Natural killer cell treated with Interleukin-12 subunit alpha and Interleukin-12 subunit beta and Interleukin-15 and Interleukin-18, amount 100 ng/mL, for 72 hours (primary cell): ENCODE measurements around the gene TMEM141. TPM values are rescaled to one million over a fixed set of nuclear protein-coding genes. Genes with fewer than 3 reads are reported as not detected.
"Not testable (repeated sequence)": the region's sequence is repeated elsewhere in the genome, so short reads cannot be mapped to it uniquely, and the experiment has no call there.

Source experiments
- ATAC-seq, 2 donors: fragments of 150-1000 bp; cut with Tn5 transposase in 1 of 2; sonication (Bioruptor Pico), chemical (Tn5 transposase) in 1 of 2; 2 replicates each; pipeline ENCODE4 v1.10.0; 2021
- DNase-seq: peaks from one replicate; pipeline ENCODE4 v3.0.0; 2022; ENCODE audit warnings: low spot score
- H3K27ac Mint-ChIP-seq, 2 donors: 1 replicate in 1 of 2; 2 replicates in 1 of 2; pipeline ENCODE4 v1.8.0; 2022; ENCODE audit warnings: mixed read lengths in 2 of 2, mild to moderate bottlenecking in 1 of 2, moderate library complexity in 1 of 2
- H3K27me3 Mint-ChIP-seq, 2 donors: 1 replicate in 1 of 2; 2 replicates in 1 of 2; pipeline ENCODE4 v1.8.0; 2022; ENCODE audit warnings: mixed read lengths in 2 of 2
- H3K36me3 Mint-ChIP-seq: one replicate; pipeline ENCODE4 v1.8.0; 2022; ENCODE audit warnings: mixed read lengths
- H3K4me1 Mint-ChIP-seq, 2 donors: 1 replicate in 1 of 2; 2 replicates in 1 of 2; pipeline ENCODE4 v1.8.0; 2022; ENCODE audit warnings: low read depth in 2 of 2, mixed read lengths in 2 of 2, mild to moderate bottlenecking in 1 of 2
- H3K4me3 Mint-ChIP-seq: one replicate; pipeline ENCODE4 v1.8.0; 2022; ENCODE audit warnings: mixed read lengths
- H3K9me3 Mint-ChIP-seq: 2 replicates; pipeline ENCODE4 v1.8.0; 2022; ENCODE audit warnings: mixed read lengths
- total RNA-seq, 2 donors: library from RNA; stranded (reverse); gene quantifications; one replicate each; pipeline ENCODE4 v1.2.3, GENCODE V29; 2022

The TMEM141 gene
- total RNA-seq, 2 donors from 2014 or later = 31.9 to 50.5 TPM

DNA sequence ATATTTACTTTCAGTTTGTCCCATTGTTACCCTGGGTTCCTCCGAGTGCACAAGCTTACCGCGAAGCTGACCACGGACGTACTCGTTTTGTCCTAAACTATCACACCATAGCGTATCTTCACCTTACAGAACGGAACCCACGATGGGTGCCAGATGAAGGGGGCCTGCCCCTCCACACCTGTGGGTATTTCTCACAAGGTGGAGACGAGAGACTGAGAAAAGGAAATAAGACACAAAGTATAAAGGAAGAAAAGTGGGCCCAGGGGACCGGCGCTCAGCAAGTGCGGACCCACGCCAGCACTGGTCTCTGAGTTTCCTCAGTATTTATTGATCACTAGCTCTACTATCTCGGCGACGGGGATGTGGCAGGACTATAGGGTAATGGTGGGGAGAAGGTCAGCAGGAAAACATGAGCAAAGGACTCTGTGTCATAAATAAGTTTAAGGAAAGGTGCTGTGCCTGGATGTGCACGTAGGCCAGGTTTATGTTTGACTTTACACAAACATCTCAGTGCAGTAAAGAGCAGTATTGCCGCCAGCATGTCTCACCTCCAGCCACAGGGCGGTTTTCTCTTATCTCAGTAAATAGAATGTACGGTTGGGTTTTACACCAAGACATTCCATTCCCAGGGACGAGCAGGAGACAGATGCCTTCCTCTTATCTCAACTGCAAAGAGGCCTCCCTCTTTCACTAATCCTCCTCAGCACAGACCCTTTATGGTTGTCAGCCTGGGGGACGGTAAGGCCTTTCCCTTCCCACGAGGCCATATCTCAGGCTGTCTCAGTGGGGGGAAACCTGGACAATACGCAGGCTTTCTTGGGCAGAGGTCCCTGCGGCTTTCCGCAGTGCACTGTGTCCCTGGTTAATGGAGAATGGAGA lies 2.3 kb upstream of the TMEM141 start:
- peak overlapping the region; percentile 87 for H3K4me3 Mint-ChIP-seq

DNA sequence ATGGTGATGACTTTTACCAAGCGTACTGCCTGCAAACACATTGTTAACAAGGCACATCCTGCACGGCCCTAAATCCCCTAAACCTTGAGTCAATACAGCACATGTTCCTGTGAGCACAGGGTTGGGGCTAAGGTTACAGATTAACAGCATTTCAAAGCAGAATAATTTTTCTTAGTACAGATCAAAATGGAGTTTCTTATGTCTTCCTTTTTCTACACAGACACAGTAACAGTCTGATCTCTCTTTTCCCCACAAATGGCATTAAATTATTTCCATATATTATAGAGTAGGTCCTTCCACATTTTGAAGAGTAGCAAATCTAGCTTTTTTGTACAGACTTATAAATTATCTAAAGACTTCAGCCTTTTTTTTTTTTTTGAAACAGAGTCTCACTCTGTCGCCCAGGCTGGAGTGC lies 1.6 kb upstream of the TMEM141 start:
- Mint-ChIP-seq H3K4me1 (peaks cover 25 to 30% of the 10 kb centered on the region in 2 donors), H3K4me3 (peak overlapping the region; percentile 87), H3K27ac (peak overlapping the region; percentile 78 to 84), H3K36me3 (no peaks in the 10 kb centered on the region), H3K9me3 (no peaks in the 10 kb centered on the region), H3K27me3 (peaks cover 0 to 5% of the 10 kb centered on the region in 2 donors)
- DNase-seq (no peak), ATAC-seq (no peak)

More for the DNA sequence above, 2.3 kb upstream of the TMEM141 start:
- not testable (repeated sequence) for H3K9me3 Mint-ChIP-seq, ATAC-seq, H3K27me3 Mint-ChIP-seq, DNase-seq, H3K36me3 Mint-ChIP-seq
- H3K4me1 Mint-ChIP-seq = peaks cover 25 to 31% of the 10 kb centered on the region in 2 donors
- peak overlapping the region; percentile 78 to 84 for H3K27ac Mint-ChIP-seq

DNA sequence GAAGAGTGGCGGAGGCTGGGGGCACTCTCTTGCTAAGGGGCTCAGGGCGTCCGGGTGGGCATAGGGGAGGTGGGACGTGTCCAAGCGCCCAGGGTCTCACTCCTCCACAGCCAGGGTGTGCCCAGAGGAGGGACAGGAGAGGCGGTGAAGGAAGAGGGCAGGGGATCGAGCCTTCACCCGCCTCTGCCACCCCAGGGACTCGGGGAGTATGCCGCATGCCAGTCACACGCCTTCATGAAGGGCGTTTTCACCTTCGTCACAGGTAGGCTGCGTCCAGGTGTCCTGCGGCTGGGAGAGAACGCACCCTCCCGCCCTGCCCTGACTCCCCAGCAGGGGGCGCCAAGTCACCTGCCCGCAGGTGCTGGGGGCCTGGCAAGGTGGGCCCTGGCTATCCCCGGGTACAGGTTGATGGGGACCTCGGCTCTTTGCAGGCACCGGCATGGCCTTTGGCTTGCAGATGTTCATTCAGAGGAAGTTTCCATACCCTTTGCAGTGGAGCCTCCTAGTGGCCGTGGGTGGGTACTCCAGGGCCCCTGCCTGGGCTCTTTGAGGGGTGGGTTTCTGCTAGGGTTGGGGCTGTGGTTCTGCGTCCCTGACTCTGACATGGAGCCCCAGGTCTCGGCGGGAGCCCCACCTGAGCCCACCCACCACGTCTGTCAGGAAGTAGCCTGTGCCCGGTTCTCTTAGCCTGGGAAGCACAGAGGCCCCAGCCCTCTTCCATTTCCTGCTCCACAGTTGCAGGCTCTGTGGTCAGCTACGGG lies 552 bp downstream of the TMEM141 start:
- Mint-ChIP-seq H3K4me3 (peak overlapping the region; percentile 66), H3K36me3 (no peaks in the 10 kb centered on the region), H3K27ac (peak overlapping the region; percentile 49 to 51), H3K4me1 (peaks cover 21 to 24% of the 10 kb centered on the region in 2 donors), H3K27me3 (peaks cover 0 to 3% of the 10 kb centered on the region in 2 donors), H3K9me3 (no peaks in the 10 kb centered on the region)
- DNase-seq (no peak), ATAC-seq (no peak)

DNA sequence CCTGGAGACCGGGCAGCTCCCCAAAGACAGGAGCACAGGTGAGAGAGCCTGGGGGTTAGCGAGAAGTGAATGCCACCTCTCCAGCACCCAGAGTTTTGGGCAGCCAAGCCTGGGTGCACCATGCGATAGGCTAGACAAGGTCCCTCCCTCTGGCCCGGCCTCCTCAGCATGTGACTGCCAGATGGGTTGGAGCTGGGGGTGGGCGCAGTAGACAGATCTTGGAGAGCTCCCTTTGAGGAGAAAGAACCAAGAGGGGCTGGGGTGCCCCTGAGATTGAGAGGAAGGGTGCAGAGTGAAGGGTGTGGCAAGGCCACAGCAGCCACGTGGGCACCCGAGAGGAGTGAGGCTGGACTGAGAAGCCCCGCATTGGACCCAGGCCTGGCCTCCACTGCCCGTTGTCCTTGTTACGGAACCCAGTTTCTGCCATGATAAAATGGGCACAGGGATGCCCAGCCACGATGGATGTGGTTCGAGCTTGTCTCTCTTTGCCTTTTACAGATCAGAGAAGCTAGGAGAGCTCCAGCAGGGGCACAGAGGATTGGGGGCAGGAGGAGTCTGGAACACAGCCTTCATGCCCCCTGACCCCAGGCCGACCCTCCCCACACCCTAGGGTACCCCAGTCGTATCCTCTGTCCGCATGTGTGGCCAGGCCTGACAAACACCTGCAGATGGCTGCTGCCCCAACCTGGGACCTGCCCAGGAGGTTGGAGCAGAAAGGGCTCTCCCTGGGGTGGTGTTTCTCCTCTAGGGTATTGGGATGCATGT lies 1.4 kb downstream of the TMEM141 start:
- H3K27ac Mint-ChIP-seq = no peak overlapping the region
- peaks cover 0 to 6% of the 10 kb centered on the region in 2 donors for H3K27me3 Mint-ChIP-seq
- peaks cover 18 to 22% of the 10 kb centered on the region in 2 donors for H3K4me1 Mint-ChIP-seq
- peak overlapping the region; percentile 66 for H3K4me3 Mint-ChIP-seq
- no peak for ATAC-seq
- H3K36me3 Mint-ChIP-seq = no peaks in the 10 kb centered on the region
- DNase-seq = no peak
- no peaks in the 10 kb centered on the region for H3K9me3 Mint-ChIP-seq

DNA sequence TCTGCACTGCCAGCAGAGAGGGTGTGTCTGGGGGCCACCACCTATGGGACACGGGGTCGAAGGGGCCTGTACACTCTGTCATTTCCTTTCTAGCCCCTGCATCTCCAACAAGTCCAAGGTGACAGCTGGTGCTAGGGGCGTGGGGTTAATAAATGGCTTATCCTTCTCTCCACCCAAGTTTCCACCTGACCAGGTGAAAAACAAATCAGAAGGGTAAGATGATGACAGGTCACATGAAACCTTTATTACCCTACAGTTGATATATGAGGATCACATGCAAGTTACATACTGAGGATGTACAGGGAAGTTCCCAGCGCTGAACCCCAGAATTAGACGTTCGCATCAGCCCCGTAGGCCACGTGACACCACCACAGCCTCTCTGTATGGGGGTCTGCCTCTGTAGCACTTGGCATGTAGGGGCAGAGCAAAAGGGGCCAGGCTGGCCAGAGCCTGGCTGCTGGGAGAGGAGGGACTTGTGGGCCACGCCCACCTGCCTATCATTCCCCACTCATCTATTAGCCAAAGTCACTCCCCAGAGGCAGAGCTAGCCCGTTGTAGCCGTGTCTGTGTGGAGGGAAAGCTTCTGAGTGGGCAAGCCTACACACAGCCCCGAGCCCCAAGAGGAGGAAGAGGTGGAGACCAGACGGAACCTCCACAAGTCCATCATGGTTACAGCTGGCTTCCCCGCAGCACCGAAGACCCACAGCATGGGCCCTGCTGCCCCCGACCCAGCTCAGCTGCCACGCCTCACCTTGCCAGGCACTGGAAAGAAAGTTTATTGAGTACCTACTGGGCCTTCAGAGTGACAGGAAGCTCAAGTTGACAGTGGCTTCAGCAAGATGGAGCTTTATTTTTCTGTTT lies 2.2 kb downstream of the TMEM141 start:
- ATAC-seq = no peak
- Mint-ChIP-seq H3K4me1 (peaks cover 10 to 13% of the 10 kb centered on the region in 2 donors), H3K27me3 (peaks cover 0 to 6% of the 10 kb centered on the region in 2 donors), H3K27ac (no peak overlapping the region), H3K36me3 (no peaks in the 10 kb centered on the region), H3K9me3 (no peaks in the 10 kb centered on the region), H3K4me3 (no peak overlapping the region)
- no peak for DNase-seq

DNA sequence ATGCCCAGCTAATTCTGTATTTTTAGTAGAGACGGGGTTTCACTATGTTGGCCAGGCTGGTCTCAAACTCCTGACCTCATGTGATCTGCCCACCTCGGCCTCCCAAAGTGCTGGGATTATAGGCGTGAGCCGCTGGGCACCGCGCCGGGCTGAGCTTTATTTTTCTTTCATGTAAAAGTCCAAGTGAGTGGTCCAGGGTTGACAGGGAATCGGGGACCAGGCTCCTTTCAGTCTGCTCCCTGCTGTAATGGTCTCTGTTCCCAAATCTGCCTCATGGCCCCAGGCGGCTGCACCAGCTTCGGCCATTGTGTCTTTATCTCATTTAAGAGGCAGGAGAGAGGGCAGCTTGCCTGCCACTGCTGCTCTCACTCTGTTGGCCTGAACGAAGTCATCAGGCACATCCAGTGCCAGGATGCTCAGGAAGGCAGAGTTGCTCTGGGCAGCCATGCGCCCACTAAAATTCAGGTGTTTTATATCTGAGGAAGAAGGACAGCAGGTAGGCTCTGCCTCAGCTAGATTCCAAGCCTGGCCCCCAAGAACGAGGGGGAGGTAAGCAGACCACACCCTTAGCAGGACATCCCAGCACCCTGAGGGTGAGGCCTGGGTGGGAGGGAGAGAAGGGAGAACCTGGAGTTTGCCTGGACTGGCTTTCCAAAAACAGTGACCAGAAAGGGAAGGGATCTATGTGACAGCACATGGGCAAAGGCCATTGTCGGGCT lies 3.3 kb downstream of the TMEM141 start:
- Mint-ChIP-seq H3K27ac (no peak overlapping the region), H3K9me3 (no peaks in the 10 kb centered on the region), H3K36me3 (no peaks in the 10 kb centered on the region), H3K27me3 (peaks cover 0 to 6% of the 10 kb centered on the region in 2 donors), H3K4me1 (peaks cover 3 to 5% of the 10 kb centered on the region in 2 donors), H3K4me3 (no peak overlapping the region)
- ATAC-seq (no peak), DNase-seq (no peak)

DNA sequence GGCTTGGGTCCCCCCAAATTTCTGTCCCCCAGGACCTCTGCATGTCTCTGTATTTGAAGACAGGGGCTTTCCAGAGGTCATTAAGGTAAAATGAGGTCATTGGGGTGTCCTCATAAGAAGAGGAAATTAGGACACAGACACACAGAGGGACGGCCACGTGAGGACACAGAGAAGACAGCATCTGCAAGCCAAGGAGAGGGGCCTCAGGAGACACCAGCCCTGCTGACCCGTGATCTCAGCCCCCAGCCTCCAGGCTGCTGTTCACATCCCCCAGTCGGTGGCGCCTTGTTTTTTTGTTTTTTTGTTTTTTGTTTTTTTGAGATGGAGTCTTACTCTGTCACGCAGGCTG lies 3.8 kb downstream of the TMEM141 start:
- H3K9me3 Mint-ChIP-seq = no peaks in the 10 kb centered on the region
- no peak for DNase-seq
- no peaks in the 10 kb centered on the region for H3K36me3 Mint-ChIP-seq
- H3K27ac Mint-ChIP-seq = no peak overlapping the region
- H3K4me1 Mint-ChIP-seq = peaks cover 3 to 6% of the 10 kb centered on the region in 2 donors
- no peak overlapping the region for H3K4me3 Mint-ChIP-seq
- ATAC-seq = no peak
- peaks cover 0 to 6% of the 10 kb centered on the region in 2 donors for H3K27me3 Mint-ChIP-seq

DNA sequence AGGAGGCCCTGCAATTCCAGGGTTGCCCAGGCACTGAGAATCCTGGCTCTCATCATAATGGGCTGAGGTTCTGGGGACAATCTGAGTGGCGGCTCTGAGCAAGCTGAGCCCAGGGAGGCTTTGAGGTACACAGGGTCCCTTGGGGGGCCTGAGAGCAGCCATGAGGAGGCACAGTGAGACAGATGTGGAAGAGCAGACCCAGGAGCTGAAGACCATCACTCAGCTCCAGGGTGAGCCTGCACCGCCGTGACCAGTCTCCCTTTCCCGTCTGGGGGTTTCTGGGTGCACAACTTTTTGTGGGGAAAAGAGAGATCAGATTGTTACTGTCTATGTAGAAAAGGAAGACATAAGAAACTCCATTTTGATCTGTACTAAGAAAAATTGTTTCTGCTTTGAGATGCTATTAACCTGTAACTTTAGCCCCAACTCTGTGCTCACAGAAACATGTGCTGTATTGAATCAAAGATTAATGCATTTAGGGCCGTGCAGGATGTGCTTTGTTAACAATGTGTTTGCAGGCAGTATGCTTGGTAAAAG lies 5.2 kb downstream of the TMEM141 start, which contains the start of gene CCDC183:
CCDC183 (plus strand) TSS at position 101 of the 537 bp plus-strand sequence; CDS start at position 161, 60 bp downstream.
- ATAC-seq (no peak), DNase-seq (no peak)
- Mint-ChIP-seq H3K36me3 (no peaks in the 10 kb centered on the region), H3K27me3 (peaks cover 0 to 6% of the 10 kb centered on the region in 2 donors), H3K4me3 (no peak within 1 kb of the TSS), H3K4me1 (peaks cover 5% of the 10 kb centered on the region in 2 donors), H3K9me3 (no peaks in the 10 kb centered on the region), H3K27ac (no peak within 1 kb of the TSS)

DNA sequence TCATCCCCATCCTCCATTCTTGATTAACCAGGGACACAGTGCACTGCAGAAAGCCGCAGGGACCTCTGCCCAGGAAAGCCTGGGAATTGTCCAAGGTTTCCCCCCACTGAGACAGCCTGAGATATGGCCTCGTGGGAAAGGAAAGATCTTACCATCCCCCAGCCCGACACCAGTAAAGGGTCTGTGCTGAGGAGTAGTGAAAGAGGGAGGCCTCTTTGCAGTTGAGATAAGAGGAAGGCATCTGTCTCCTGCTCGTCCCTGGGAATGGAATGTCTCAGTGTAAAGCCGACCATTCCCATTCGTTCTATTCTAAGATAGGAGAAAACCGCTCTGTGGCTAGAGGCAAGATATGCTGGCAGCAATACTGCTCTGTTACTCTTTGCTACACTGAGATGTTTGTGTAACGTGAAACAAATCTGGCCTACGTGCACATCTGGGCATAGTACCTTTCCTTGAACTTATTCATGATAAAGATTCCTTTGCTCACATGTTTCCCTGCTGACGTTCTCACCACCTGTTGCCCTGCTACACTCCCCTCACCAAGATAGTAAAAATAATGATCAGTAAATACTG lies 5.7 kb downstream of the TMEM141 start:
- H3K36me3 Mint-ChIP-seq, H3K27me3 Mint-ChIP-seq: not testable (repeated sequence)

DNA sequence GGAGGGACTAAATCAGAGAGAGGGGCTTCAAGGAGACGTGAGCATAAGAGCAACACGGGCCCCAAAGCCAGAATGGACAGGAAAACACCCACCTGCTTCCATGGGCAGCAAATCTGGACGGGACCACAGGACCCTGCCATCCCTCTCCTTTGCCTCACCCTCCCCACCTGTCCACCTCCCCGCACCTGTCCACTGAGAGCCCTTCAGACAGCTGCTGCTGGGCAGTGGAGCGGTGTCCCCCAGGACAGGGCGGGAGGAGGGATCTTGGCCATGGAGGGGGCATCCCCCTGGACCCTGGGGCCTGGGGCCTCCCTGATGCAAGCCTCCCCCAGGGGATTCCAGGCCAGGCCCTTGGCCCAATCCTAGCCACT lies 7.5 kb downstream of the TMEM141 start:
- Mint-ChIP-seq H3K36me3 (no peaks in the 10 kb centered on the region), H3K9me3 (no peaks in the 10 kb centered on the region), H3K27me3 (peaks cover 0 to 6% of the 10 kb centered on the region in 2 donors), H3K27ac (no peak overlapping the region), H3K4me3 (no peak overlapping the region), H3K4me1 (peaks cover 5% of the 10 kb centered on the region in 2 donors)
- no peak for DNase-seq
- ATAC-seq = no peak

More for the DNA sequence above, 5.7 kb downstream of the TMEM141 start:
- not testable (repeated sequence) for H3K27ac Mint-ChIP-seq, H3K9me3 Mint-ChIP-seq, H3K4me3 Mint-ChIP-seq, ATAC-seq, H3K4me1 Mint-ChIP-seq, DNase-seq

DNA sequence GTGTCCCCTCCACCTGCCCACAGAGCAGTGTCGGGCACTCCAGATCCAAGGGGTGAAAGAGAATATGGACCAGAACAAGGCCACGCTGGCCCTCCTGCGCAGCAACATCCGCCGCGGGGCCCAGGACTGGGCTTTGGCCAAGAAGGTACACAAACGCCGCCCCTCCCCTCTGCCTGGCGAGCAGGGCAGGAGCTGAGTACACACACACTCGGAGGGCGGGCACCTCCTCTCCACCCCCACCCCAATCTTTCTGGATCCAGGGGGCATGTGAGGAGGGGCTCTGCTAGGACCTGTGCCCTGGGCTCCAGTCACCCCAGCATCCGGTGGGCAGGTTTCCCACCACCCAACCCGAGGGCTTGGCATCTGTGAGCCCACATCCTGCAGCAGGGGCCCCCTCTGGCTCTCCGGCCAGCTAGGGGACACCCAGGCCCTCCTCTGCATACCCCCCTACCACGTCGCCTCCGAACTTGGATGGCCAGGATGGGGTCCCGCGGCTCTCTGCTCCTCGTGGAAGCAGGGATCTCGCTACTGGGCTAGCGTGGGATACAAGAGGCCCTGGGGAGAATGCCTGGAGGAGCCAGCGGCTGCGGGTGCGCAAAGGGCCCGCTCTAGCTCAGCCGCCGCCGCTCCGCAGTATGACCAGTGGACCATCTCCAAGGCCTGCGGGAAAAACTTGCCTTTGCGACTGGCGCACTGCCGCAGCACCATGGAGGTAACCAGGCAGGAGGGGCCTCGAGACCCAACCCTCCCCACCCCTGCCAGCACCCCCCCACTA lies 8.1 kb downstream of the TMEM141 start:
- Mint-ChIP-seq H3K27ac (no peak overlapping the region), H3K4me3 (no peak overlapping the region)
- ATAC-seq = no peak

More for the DNA sequence above, 8.1 kb downstream of the TMEM141 start:
- DNase-seq = no peak
- Mint-ChIP-seq H3K9me3 (no peaks in the 10 kb centered on the region), H3K36me3 (no peaks in the 10 kb centered on the region), H3K27me3 (peaks cover 0 to 6% of the 10 kb centered on the region in 2 donors), H3K4me1 (peaks cover 5 to 8% of the 10 kb centered on the region in 2 donors)
